ENCODE data around the gene S100A14.

- TF ChIP-seq, protein P1, sequence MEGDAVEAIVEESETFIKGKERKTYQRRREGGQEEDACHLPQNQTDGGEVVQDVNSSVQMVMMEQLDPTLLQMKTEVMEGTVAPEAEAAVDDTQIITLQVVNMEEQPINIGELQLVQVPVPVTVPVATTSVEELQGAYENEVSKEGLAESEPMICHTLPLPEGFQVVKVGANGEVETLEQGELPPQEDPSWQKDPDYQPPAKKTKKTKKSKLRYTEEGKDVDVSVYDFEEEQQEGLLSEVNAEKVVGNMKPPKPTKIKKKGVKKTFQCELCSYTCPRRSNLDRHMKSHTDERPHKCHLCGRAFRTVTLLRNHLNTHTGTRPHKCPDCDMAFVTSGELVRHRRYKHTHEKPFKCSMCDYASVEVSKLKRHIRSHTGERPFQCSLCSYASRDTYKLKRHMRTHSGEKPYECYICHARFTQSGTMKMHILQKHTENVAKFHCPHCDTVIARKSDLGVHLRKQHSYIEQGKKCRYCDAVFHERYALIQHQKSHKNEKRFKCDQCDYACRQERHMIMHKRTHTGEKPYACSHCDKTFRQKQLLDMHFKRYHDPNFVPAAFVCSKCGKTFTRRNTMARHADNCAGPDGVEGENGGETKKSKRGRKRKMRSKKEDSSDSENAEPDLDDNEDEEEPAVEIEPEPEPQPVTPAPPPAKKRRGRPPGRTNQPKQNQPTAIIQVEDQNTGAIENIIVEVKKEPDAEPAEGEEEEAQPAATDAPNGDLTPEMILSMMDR (IDR thresholded peaks at IDR 0.05), result no peak
- no peak for TF ChIP-seq POLR2AphosphoS5 (IDR thresholded peaks at IDR 0.05)
- TF ChIP-seq EP300 (IDR thresholded peaks at IDR 0.05), result no peak
These were observed 27.6 kb downstream of the S100A14 start for GRCh38 chr1:153588482-153588881.

Measured in stomach (tissue), 4 donors.